Caco-2 (cell line): ENCODE results near the gene B4GALT4. TPM values are rescaled to one million over a fixed set of nuclear protein-coding genes. Genes with fewer than 3 reads are reported as not detected.

ENCODE experiments used
- BruUV-seq: library from RNA; stranded (reverse); fragments of 400-500 nt; replicated peaks from 2 replicates; lab custom pipeline; 2021; lab: Mats Ljungman, UMichigan
- CTCF ChIA-PET: fragments of 300-600 bp; sonication (Branson Sonifier 250); formaldehyde crosslinking; loops from one replicate; lab custom pipeline; 2022; ENCODE audit warnings: antibody characterized with exemption; lab: Charles Lee
- POLR2A ChIA-PET: fragments of 300-600 bp; sonication (Branson Sonifier 250); formaldehyde crosslinking; loops from one replicate; lab custom pipeline; 2022; ENCODE audit warnings: antibody characterized with exemption; lab: Charles Lee
- DNase-seq, 2 experiments: peaks; one replicate each; pipeline versions ENCODE4 v3.0.0 to v3.0.0-alpha.2; 2020 to 2022
- H3K27me3 ChIP-seq: replicated peaks from 2 replicates; pipeline ENCODE4 v1.6.0; 2011; ENCODE audit warnings: low read length; ENCODE audit not compliant: control insufficient read depth, insufficient read depth
- H3K36me3 ChIP-seq: 2 replicates; pipeline ENCODE4 v1.5.1; 2011; ENCODE audit warnings: low read length; ENCODE audit not compliant: control insufficient read depth, insufficient read depth
- H3K4me1 ChIP-seq: fragments of 250-450 bp; sonication (Bioruptor Pico); 2 replicates; pipeline ENCODE4 v1.5.1; 2020; ENCODE audit warnings: mild to moderate bottlenecking
- H3K4me3 ChIP-seq: 2 replicates; pipeline ENCODE4 v1.5.1; 2011; ENCODE audit warnings: low read depth, mild to moderate bottlenecking, control low read depth, low read length
- H3K9me3 ChIP-seq: fragments of 250-450 bp; sonication (Bioruptor Pico); 2 replicates; pipeline ENCODE4 v1.5.1; 2020; ENCODE audit warnings: mild to moderate bottlenecking, moderate library complexity
- H3K27ac Mint-ChIP-seq: one replicate; pipeline ENCODE4 v1.8.0; 2022; ENCODE audit warnings: mixed read lengths; ENCODE audit not compliant: unreplicated experiment
- H3K27me3 Mint-ChIP-seq: one replicate; pipeline ENCODE4 v1.8.0; 2022; ENCODE audit warnings: mixed read lengths; ENCODE audit not compliant: insufficient read depth, unreplicated experiment
- H3K36me3 Mint-ChIP-seq: one replicate; pipeline ENCODE4 v1.8.0; 2022; ENCODE audit warnings: mild to moderate bottlenecking, mixed read lengths; ENCODE audit not compliant: insufficient read depth, unreplicated experiment
- H3K4me1 Mint-ChIP-seq: one replicate; pipeline ENCODE4 v1.8.0; 2022; ENCODE audit warnings: low read depth, mixed read lengths; ENCODE audit not compliant: unreplicated experiment
- H3K4me3 Mint-ChIP-seq: one replicate; pipeline ENCODE4 v1.8.0; 2022; ENCODE audit warnings: mild to moderate bottlenecking, moderate library complexity, mixed read lengths; ENCODE audit not compliant: unreplicated experiment
- H3K9me3 Mint-ChIP-seq: one replicate; pipeline ENCODE4 v1.8.0; 2022; ENCODE audit warnings: mixed read lengths; ENCODE audit not compliant: unreplicated experiment
- CTCF ChIP-seq, 2 experiments: fragments of 200-600 bp in 1 of 2; IDR thresholded peaks; 1 replicate in 1 of 2; 2 replicates in 1 of 2; pipeline versions ENCODE4 v1.5.1 to v1.8.0; 2011 to 2022; ENCODE audit warnings: antibody characterized with exemption in 1 of 2, control low read depth in 1 of 2, inconsistent platforms in 1 of 2, low read depth in 1 of 2, low read length in 1 of 2, mild to moderate bottlenecking in 1 of 2, moderate library complexity in 1 of 2; ENCODE audit not compliant: insufficient read depth in 1 of 2, severe bottlenecking in 1 of 2, unreplicated experiment in 1 of 2
- intact Hi-C: fragments of 100-400 bp; cut with micrococcal nuclease; formaldehyde crosslinking; loops from one replicate; pipeline ENCODE4 v1.10.0; 2022; ENCODE audit not compliant: unreplicated experiment
- total RNA-seq: library from RNA; stranded (reverse); gene quantifications from 2 replicates; pipeline ENCODE4 v1.2.3, GENCODE V29; 2022

B4GALT4 gene
- total RNA-seq, 1 experiment from 2014 or later: 59.7 TPM

DNA sequence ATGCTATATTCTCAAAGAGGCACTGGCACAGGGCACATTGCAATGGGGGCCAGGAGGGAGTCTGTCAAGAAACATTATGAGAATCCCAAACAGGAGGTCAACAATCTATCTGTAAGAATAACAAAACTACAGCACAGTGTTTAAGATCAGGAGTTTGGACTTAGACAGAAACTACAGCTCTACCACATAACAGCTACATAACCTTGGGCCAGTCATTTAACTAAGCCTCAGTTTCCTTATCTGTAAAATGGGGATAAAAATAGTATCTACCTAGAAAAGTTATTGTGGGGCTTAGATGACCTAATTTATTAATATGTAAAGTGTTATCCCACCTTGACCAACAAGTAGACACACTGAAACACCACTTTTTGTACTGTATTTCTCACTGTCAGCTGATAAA, 9.9 kb downstream of the B4GALT4 start:
- H3K27me3 Mint-ChIP-seq: no peaks in the 10 kb centered on the region
- Histone ChIP-seq H3K4me3 (no peak overlapping the region), H3K4me1 (peaks cover 5% of the 10 kb centered on the region; the same call in 1 of the 2 replicates), H3K9me3 (no peaks in the 10 kb centered on the region), H3K36me3 (peaks cover 3% of the 10 kb centered on the region; the same call in 1 of the 2 replicates), H3K27me3 (no peaks in the 10 kb centered on the region)
- no peaks in the 10 kb centered on the region for H3K9me3 Mint-ChIP-seq
- DNase-seq: no peak
- ChIA-PET POLR2A (no interaction called here), CTCF (no interaction called here)
- no peaks in the 10 kb centered on the region for H3K4me1 Mint-ChIP-seq
- intact Hi-C loops: no loop called here
- H3K4me3 Mint-ChIP-seq: no peak overlapping the region
- H3K36me3 Mint-ChIP-seq: peaks cover 76% of the 10 kb centered on the region
- no TSS peak for BruUV-seq
- TF ChIP-seq CTCF (IDR thresholded peaks at IDR 0.05; ENCODE audit: insufficient read depth in 1 of 2, low read depth in 1 of 2, low read length in 1 of 2, severe bottlenecking in 1 of 2, unreplicated experiment in 1 of 2): no peak
- H3K27ac Mint-ChIP-seq: no peak overlapping the region

- ChIA-PET POLR2A (interaction anchor here (0.6 kb wide), 1 partner anchor 19 kb away, joined by 5 read pairs; no protein-coding TSS in a partner anchor), CTCF (no interaction called here)
- intact Hi-C loops: no loop called here
- H3K27me3 Mint-ChIP-seq: no peaks in the 10 kb centered on the region
- Histone ChIP-seq H3K27me3 (no peaks in the 10 kb centered on the region), H3K36me3 (peaks cover 3% of the 10 kb centered on the region; the same call in 1 of the 2 replicates), H3K4me3 (no peak overlapping the region), H3K9me3 (no peaks in the 10 kb centered on the region), H3K4me1 (no peaks in the 10 kb centered on the region)
- peaks cover 69% of the 10 kb centered on the region for H3K36me3 Mint-ChIP-seq
- BruUV-seq: no TSS peak
- no peak overlapping the region for H3K27ac Mint-ChIP-seq
- no peak for DNase-seq
- no peaks in the 10 kb centered on the region for H3K9me3 Mint-ChIP-seq
- no peak for TF ChIP-seq CTCF (IDR thresholded peaks at IDR 0.05; ENCODE audit: insufficient read depth in 1 of 2, low read depth in 1 of 2, low read length in 1 of 2, severe bottlenecking in 1 of 2, unreplicated experiment in 1 of 2)
- H3K4me1 Mint-ChIP-seq: no peaks in the 10 kb centered on the region
- no peak overlapping the region for H3K4me3 Mint-ChIP-seq
Measured at GRCh38 chr3:119230071-119230470, 10.6 kb downstream of the B4GALT4 start.

- Histone ChIP-seq H3K4me3 (no peak overlapping the region), H3K27me3 (no peaks in the 10 kb centered on the region), H3K36me3 (peaks cover 3% of the 10 kb centered on the region; the same call in 1 of the 2 replicates), H3K9me3 (no peaks in the 10 kb centered on the region), H3K4me1 (no peaks in the 10 kb centered on the region)
- no peak for DNase-seq
- Mint-ChIP-seq H3K27ac (no peak overlapping the region), H3K4me3 (no peak overlapping the region), H3K4me1 (no peaks in the 10 kb centered on the region), H3K36me3 (peaks cover 62% of the 10 kb centered on the region), H3K27me3 (no peaks in the 10 kb centered on the region), H3K9me3 (no peaks in the 10 kb centered on the region)
- intact Hi-C loops: no loop called here
- BruUV-seq: no TSS peak
- TF ChIP-seq CTCF (IDR thresholded peaks at IDR 0.05; ENCODE audit: insufficient read depth in 1 of 2, low read depth in 1 of 2, low read length in 1 of 2, severe bottlenecking in 1 of 2, unreplicated experiment in 1 of 2): no peak
- ChIA-PET CTCF (no interaction called here), POLR2A (no interaction called here)
Measured at GRCh38 chr3:119229190-119229589, 11.5 kb downstream of the B4GALT4 start.
